ENCODE measurements around the gene NAA80.
"Not testable (repeated sequence)": the region's sequence is repeated elsewhere in the genome, so short reads cannot be mapped to it uniquely, and the experiment has no call there.

Gene NAA80

DNA sequence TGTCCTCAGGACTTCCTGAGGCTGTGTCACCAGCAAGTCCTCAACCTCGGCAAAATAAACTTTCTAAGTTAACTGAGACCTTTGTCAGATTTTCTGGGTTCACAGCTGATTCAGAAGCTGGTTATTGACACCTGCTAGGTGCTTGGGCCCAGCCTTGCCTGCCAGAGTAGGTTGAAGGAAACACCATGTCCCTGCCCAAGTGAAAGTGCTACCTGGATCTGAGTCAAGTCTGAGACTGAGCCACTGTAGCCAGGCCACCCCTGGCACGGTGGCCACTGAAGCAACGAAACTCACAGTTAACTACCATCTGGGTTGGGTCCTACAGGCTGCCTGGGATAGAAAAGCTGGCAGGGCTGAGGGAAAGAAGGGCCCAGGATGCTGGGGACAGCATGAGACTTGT, 15.1 kb upstream of the NAA80 start:
- no peak overlapping the region for H2AFZ ChIP-seq (ENCODE audit: low read depth)
- no peaks in the 10 kb centered on the region for H3K27me3 ChIP-seq (ENCODE audit: insufficient read depth, low read depth)
- no peaks in the 10 kb centered on the region for H3K36me3 ChIP-seq (ENCODE audit: insufficient read depth)
- H3K27ac ChIP-seq, result no peak overlapping the region
- H3K9ac ChIP-seq, result no peak overlapping the region
- TF ChIP-seq, protein P1, sequence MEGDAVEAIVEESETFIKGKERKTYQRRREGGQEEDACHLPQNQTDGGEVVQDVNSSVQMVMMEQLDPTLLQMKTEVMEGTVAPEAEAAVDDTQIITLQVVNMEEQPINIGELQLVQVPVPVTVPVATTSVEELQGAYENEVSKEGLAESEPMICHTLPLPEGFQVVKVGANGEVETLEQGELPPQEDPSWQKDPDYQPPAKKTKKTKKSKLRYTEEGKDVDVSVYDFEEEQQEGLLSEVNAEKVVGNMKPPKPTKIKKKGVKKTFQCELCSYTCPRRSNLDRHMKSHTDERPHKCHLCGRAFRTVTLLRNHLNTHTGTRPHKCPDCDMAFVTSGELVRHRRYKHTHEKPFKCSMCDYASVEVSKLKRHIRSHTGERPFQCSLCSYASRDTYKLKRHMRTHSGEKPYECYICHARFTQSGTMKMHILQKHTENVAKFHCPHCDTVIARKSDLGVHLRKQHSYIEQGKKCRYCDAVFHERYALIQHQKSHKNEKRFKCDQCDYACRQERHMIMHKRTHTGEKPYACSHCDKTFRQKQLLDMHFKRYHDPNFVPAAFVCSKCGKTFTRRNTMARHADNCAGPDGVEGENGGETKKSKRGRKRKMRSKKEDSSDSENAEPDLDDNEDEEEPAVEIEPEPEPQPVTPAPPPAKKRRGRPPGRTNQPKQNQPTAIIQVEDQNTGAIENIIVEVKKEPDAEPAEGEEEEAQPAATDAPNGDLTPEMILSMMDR (conservative IDR thresholded peaks at IDR 0.05; ENCODE audit: low read depth, low read length), result no peak
- no peaks in the 10 kb centered on the region for H4K20me1 ChIP-seq (ENCODE audit: insufficient read depth)
- no peaks in the 10 kb centered on the region for H3K79me2 ChIP-seq (ENCODE audit: insufficient read depth, low read depth)
- no peak overlapping the region for H3K4me3 ChIP-seq (IDR thresholded peaks at IDR 0.05; ENCODE audit: insufficient read depth, low read depth, low read length)
- H3K4me1 ChIP-seq (ENCODE audit: low read depth, poor library complexity, severe bottlenecking), result no peaks in the 10 kb centered on the region
- no peak overlapping the region for H3K4me2 ChIP-seq

GRCh38 chr3:50312041-50312440, 12.8 kb upstream of the NAA80 start:
- not testable (repeated sequence) for H2AFZ ChIP-seq (ENCODE audit: low read depth); H3K4me1 ChIP-seq (ENCODE audit: low read depth, poor library complexity, severe bottlenecking); H3K79me2 ChIP-seq (ENCODE audit: insufficient read depth, low read depth); H3K27ac ChIP-seq; H3K36me3 ChIP-seq (ENCODE audit: insufficient read depth); H3K9ac ChIP-seq; H3K4me3 ChIP-seq (IDR thresholded peaks at IDR 0.05; ENCODE audit: insufficient read depth, low read depth, low read length); H3K27me3 ChIP-seq (ENCODE audit: insufficient read depth, low read depth); H3K4me2 ChIP-seq; H4K20me1 ChIP-seq (ENCODE audit: insufficient read depth)

DNA sequence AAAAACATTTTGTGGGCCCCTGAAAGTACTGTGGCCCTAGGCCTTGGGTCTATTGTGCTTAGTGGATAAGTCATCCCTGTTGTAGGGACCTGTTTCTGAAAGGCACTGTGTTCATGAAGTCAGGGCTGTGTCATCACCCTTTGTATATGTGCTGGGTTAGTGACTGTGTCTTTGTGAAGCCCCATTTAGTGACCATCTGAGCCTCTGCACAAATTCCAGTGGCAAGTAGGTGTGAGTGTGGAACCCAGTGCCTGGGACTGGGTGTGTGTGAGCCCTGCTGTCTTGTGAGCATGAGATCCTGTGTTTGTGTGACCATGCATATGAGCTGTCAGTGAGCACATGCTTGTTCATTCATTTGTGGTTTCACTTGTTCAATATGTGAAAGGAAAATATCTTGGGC, 5.4 kb upstream of the NAA80 start:
- H3K4me1 ChIP-seq (ENCODE audit: low read depth, poor library complexity, severe bottlenecking), result peaks cover 8% of the 10 kb centered on the region
- no peaks in the 10 kb centered on the region for H3K27me3 ChIP-seq (ENCODE audit: insufficient read depth, low read depth)
- no peak overlapping the region for H3K4me3 ChIP-seq (IDR thresholded peaks at IDR 0.05; ENCODE audit: insufficient read depth, low read depth, low read length)
- no peaks in the 10 kb centered on the region for H4K20me1 ChIP-seq (ENCODE audit: insufficient read depth)
- no peak overlapping the region for H3K9ac ChIP-seq
- no peak overlapping the region for H3K27ac ChIP-seq
- H3K79me2 ChIP-seq (ENCODE audit: insufficient read depth, low read depth), result no peaks in the 10 kb centered on the region
- no peak overlapping the region for H3K4me2 ChIP-seq
- H2AFZ ChIP-seq (ENCODE audit: low read depth), result no peak overlapping the region
- no peaks in the 10 kb centered on the region for H3K36me3 ChIP-seq (ENCODE audit: insufficient read depth)
- TF ChIP-seq, protein P1 (conservative IDR thresholded peaks at IDR 0.05; ENCODE audit: low read depth, low read length), result no peak

GRCh38 chr3:50303013-50303815, 4.0 kb upstream of the NAA80 start, which contains the start of gene HYAL1:
Gene HYAL1, minus strand, starts transcription at chr3:50303574. Its CDS starts 618 bp downstream, at chr3:50302956.
- no peak within 1 kb of the TSS for H3K4me2 ChIP-seq

More at GRCh38 chr3:50303013-50303815, 4.0 kb upstream of the NAA80 start, which contains the start of gene HYAL1:
- Histone ChIP-seq H3K36me3 (ENCODE audit: insufficient read depth) (no peaks in the 10 kb centered on the region), H2AFZ (ENCODE audit: low read depth) (no peak within 1 kb of the TSS), H4K20me1 (ENCODE audit: insufficient read depth) (no peaks in the 10 kb centered on the region), H3K4me3 (IDR thresholded peaks at IDR 0.05; ENCODE audit: insufficient read depth, low read depth, low read length) (no peak within 1 kb of the TSS), H3K79me2 (ENCODE audit: insufficient read depth, low read depth) (no peaks in the 10 kb centered on the region), H3K9ac (no peak within 1 kb of the TSS), H3K27me3 (ENCODE audit: insufficient read depth, low read depth) (no peaks in the 10 kb centered on the region), H3K4me1 (ENCODE audit: low read depth, poor library complexity, severe bottlenecking) (peaks cover 11% of the 10 kb centered on the region), H3K27ac (no peak within 1 kb of the TSS)
- TF ChIP-seq, protein P1 (conservative IDR thresholded peaks at IDR 0.05; ENCODE audit: low read depth, low read length), result no peak

Measured in KMS-11 (cell line).